Activated CD8-positive, alpha-beta T cell treated with anti-CD3 and anti-CD28 coated beads, Interleukin-2, amount 10 ng/mL, durations not matched to agents 7 days and 5 days (primary cell): ENCODE data around the gene CYB5D1. TPM values are rescaled to one million over a fixed set of nuclear protein-coding genes. Genes with fewer than 3 reads are reported as not detected.

Experiments used
- ATAC-seq: fragments of 150-1000 bp; cut with Tn5 transposase; one replicate; pipeline ENCODE4 v1.10.0; 2021; ENCODE audit warnings: moderate library complexity
- CTCF ChIA-PET: fragments of 350-600 bp; sonication (Branson Sonifier 250); formaldehyde crosslinking; loops from one replicate; lab custom pipeline; 2021; ENCODE audit warnings: antibody characterized with exemption; lab: Charles Lee
- POLR2A ChIA-PET: fragments of 350-600 bp; sonication (Branson Sonifier 250); formaldehyde crosslinking; loops from one replicate; lab custom pipeline; 2021; ENCODE audit warnings: antibody characterized with exemption; lab: Charles Lee
- DNase-seq: peaks from one replicate; pipeline ENCODE4 v3.0.0-alpha.2; 2020
- H3K27ac Mint-ChIP-seq: one replicate; pipeline ENCODE4 v1.8.0; 2021; ENCODE audit warnings: mild to moderate bottlenecking, mixed read lengths
- H3K27me3 Mint-ChIP-seq: one replicate; pipeline ENCODE4 v1.8.0; 2021; ENCODE audit warnings: low read depth, mixed read lengths
- H3K36me3 Mint-ChIP-seq: one replicate; pipeline ENCODE4 v1.8.0; 2021; ENCODE audit warnings: low read depth, mixed read lengths
- H3K4me1 Mint-ChIP-seq: one replicate; pipeline ENCODE4 v1.8.0; 2021; ENCODE audit warnings: low read depth, mixed read lengths
- H3K4me3 Mint-ChIP-seq: one replicate; pipeline ENCODE4 v1.8.0; 2021; ENCODE audit warnings: mild to moderate bottlenecking, mixed read lengths
- H3K9me3 Mint-ChIP-seq: one replicate; pipeline ENCODE4 v1.8.0; 2022; ENCODE audit warnings: mixed read lengths; ENCODE audit not compliant: insufficient read depth
- total RNA-seq, 2 experiments: library from RNA; stranded (reverse); gene quantifications; one replicate each; pipeline ENCODE4 v1.2.3, GENCODE V29; 2021

The CYB5D1 gene
- total RNA-seq, 2 experiments from 2014 or later: 9.8 to 11.2 TPM

- CTCF ChIA-PET: interaction anchor here (0.6 to 6.8 kb wide), 26 partner anchors 10 to 284 kb away, joined by 3 to 52 read pairs (median 6); partner anchors contain the start of genes CNTROB, CYB5D1, NAA38 and TP53
- DNase-seq: peak; percentile 51
- H3K27me3 Mint-ChIP-seq: peaks cover 10% of the 10 kb centered on the region
Observed at GRCh38 chr17:7834542-7834956, 23.3 kb upstream of the CYB5D1 start.

DNA sequence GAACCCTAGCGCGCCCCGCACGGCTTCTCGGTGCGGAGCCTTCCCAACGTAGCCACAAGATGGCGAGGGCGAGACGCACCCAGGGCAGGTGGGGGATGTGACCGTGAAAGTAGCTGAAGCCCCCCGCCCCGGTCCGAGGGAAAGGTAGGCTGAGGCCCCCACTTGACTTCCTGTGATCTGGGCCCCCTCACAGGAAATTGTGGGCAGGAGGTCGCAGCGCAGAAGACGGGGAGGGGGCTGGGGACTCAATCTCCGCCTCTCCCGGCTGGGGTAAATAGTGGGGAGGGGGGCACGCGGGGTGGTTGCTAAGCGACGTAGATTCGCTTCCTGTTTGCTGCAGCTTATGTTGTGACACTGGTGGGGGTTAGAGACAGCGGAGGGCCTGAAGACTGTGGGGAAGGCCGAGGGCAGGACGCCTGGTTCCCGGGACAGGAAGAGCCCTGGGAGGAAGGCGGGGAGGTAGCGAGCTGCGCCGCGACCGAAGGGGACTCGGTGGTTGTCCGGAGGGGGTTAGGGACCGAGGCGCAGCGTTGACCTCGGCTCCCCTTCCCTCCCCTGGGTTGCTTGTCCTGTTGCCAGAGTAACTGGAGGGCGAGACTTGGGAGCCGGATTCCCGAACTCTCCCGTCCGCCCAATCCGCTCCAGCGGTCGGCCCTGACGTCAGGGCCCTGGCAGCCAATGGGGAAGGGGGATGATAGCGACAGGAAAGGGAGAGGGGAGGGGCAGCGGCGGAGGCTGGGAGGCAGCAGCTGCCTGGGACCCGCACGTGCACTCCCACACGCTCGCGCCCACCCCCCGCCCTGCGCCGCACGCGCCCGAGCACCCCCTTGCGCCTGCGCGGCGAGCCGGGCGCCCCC is 22.6 kb upstream of the CYB5D1 start:
- ATAC-seq: peak; percentile 56
- Mint-ChIP-seq H3K9me3 (no peaks in the 10 kb centered on the region), H3K4me1 (peaks cover 55% of the 10 kb centered on the region), H3K36me3 (no peaks in the 10 kb centered on the region), H3K27me3 (peaks cover 8% of the 10 kb centered on the region), H3K4me3 (peak overlapping the region; percentile 90), H3K27ac (peak overlapping the region; percentile 94)
- DNase-seq: peak; percentile 91
- POLR2A ChIA-PET: interaction anchor here (0.7 to 3.2 kb wide), 9 partner anchors 8 to 338 kb away, joined by 3 to 20 read pairs (median 4); partner anchors contain the start of genes CYB5D1 and NAA38
- CTCF ChIA-PET: interaction anchor here (0.6 to 6.8 kb wide), 30 partner anchors 9 to 284 kb away, joined by 3 to 52 read pairs (median 5); partner anchors contain the start of genes CNTROB, CYB5D1, NAA38 and TP53

More at GRCh38 chr17:7834542-7834956, 23.3 kb upstream of the CYB5D1 start:
- POLR2A ChIA-PET: interaction anchor here (0.7 to 3.2 kb wide), 8 partner anchors 8 to 339 kb away, joined by 3 to 20 read pairs (median 4); partner anchors contain the start of genes CYB5D1 and NAA38
- Mint-ChIP-seq H3K9me3 (no peaks in the 10 kb centered on the region), H3K4me3 (peak overlapping the region; percentile 90), H3K36me3 (no peaks in the 10 kb centered on the region), H3K27ac (peak overlapping the region; percentile 94), H3K4me1 (peaks cover 49% of the 10 kb centered on the region)
- ATAC-seq: peak; percentile 7

DNA sequence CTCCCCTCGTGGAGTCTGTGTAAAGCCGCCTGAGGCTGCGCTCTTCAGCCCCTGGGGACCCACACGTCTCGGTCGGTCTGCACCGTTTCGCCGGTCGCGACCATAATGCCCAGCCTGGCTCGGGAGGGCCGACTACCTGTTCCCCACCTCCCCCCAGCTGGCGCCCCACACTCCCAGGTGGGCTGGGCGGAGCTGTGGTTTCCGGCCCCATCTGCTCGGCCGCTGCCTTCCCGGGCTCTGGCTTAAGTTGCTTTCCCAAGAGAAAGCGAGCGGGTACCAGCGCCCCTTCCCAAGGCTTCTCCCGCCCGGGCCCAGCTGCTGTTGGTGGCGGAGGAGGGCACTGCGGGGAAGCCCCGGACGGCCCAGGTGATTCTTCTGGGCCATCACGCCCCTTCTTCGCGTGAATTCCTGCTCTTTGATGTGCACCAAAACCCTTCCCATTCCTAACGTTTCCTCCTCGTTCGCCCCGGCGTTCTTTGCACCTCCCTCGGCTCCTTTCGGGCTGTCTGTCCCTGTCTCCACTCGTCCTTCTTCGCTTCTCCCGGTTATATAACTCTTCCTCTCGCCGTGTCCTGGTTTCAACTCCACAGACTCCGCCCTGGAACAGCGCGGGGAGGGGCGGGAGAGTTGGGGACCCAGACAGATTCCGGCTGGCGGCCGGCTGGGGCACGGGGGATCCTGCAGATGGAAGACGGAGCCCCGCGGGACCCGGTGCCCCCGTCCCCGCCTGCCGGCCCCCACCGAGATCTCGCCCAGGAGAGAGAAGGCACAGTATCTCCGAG is 21.8 kb upstream of the CYB5D1 start:
- Mint-ChIP-seq H3K4me1 (peaks cover 63% of the 10 kb centered on the region), H3K36me3 (no peaks in the 10 kb centered on the region), H3K27me3 (peaks cover 7% of the 10 kb centered on the region), H3K4me3 (peak overlapping the region; percentile 90), H3K27ac (peak overlapping the region; percentile 80), H3K9me3 (no peaks in the 10 kb centered on the region)
- ATAC-seq (no peak), DNase-seq (no peak)
- CTCF ChIA-PET: interaction anchor here (0.7 to 6.8 kb wide), 25 partner anchors 8 to 283 kb away, joined by 3 to 52 read pairs (median 7); partner anchors contain the start of genes CNTROB, CYB5D1, NAA38 and TP53
- POLR2A ChIA-PET: interaction anchor here (1.1 to 3.2 kb wide), 5 partner anchors 7 to 150 kb away, joined by 3 to 20 read pairs (median 4); partner anchors contain the start of genes CYB5D1 and NAA38

DNA sequence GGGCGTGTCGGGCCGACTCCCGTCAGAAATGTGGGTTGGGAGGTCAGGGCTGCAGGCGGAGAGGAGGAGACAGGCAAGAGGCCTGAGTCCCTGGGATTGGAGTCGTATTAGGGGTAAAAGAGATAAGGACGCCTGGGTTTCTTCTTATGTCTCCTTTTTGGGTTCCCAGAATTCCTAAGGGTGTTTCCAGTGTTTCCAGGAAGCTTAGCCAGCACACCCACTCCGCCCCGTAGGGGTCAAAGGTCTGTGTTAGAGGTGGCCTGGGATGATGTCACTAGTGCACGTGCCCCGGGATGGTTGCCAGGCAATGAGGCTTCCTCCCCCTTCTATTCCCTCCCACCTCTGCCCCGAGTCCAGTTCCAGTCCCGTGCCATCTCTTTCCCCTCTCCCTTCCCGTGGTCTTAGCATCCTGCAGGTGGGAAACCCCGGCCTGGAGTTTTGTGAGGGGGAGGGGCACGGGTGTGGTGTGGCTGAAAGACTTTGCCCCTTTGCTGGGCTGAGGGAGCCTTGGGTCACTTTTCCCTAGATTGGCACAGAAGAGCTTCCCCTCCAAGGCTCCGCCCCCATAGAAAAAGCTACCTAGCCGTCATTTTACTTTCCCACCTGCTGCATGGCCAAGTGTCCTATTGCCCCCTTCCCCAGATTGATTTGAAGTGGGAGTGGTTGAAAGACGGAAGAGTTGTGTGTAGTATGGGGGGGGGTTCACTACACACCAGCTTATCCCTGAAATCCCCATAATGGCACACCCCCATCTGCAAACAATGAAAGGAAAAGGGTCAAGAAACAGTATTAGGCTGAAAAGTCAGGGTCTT is 21.0 kb upstream of the CYB5D1 start:
- ATAC-seq: no peak
- Mint-ChIP-seq H3K9me3 (no peaks in the 10 kb centered on the region), H3K4me1 (peaks cover 68% of the 10 kb centered on the region), H3K4me3 (peak overlapping the region; percentile 90), H3K36me3 (no peaks in the 10 kb centered on the region), H3K27ac (peak overlapping the region; percentile 73), H3K27me3 (peaks cover 7% of the 10 kb centered on the region)
- ChIA-PET POLR2A (interaction anchor here (0.6 to 1.5 kb wide), 4 partner anchors 11 to 64 kb away, joined by 3 to 5 read pairs (median 4); partner anchors contain the start of gene NAA38), CTCF (interaction anchor here (0.8 to 6.8 kb wide), 8 partner anchors 12 to 205 kb away, joined by 3 to 52 read pairs (median 6); partner anchors contain the start of genes CHD3 and NAA38)
- DNase-seq: peak; percentile 61

GRCh38 chr17:7837408-7838088 is 20.3 kb upstream of the CYB5D1 start:
- no peaks in the 10 kb centered on the region for H3K36me3 Mint-ChIP-seq
- H3K4me1 Mint-ChIP-seq: peaks cover 72% of the 10 kb centered on the region
- H3K9me3 Mint-ChIP-seq: no peaks in the 10 kb centered on the region
- ChIA-PET POLR2A (interaction anchor here (0.6 to 1.8 kb wide), 6 partner anchors 10 to 95 kb away, joined by 3 to 5 read pairs (median 4); partner anchors contain the start of genes CNTROB, NAA38 and TRAPPC1), CTCF (interaction anchor here (0.8 to 6.8 kb wide), 10 partner anchors 12 to 204 kb away, joined by 3 to 52 read pairs (median 4); partner anchors contain the start of genes CHD3 and NAA38)
- peaks cover 6% of the 10 kb centered on the region for H3K27me3 Mint-ChIP-seq
- H3K27ac Mint-ChIP-seq: peak overlapping the region; percentile 73
- no peak for ATAC-seq
- DNase-seq: no peak
- peak overlapping the region; percentile 90 for H3K4me3 Mint-ChIP-seq

GRCh38 chr17:7838090-7839075 is 19.4 kb upstream of the CYB5D1 start:
- Mint-ChIP-seq H3K27me3 (peaks cover 2% of the 10 kb centered on the region), H3K9me3 (no peaks in the 10 kb centered on the region), H3K4me3 (peak overlapping the region; percentile 90), H3K36me3 (no peaks in the 10 kb centered on the region), H3K27ac (peak overlapping the region; percentile 83), H3K4me1 (peaks cover 74% of the 10 kb centered on the region)
- POLR2A ChIA-PET: interaction anchor here (1.2 to 1.8 kb wide), 3 partner anchors 19 to 94 kb away, joined by 3 to 5 read pairs (median 4); partner anchors contain the start of genes CNTROB, NAA38 and TRAPPC1
- CTCF ChIA-PET: interaction anchor here (1.0 to 6.8 kb wide), 10 partner anchors 11 to 203 kb away, joined by 3 to 52 read pairs (median 4); partner anchors contain the start of genes NAA38, TP53 and WRAP53
- DNase-seq: peak; percentile 59
- no peak for ATAC-seq

DNA sequence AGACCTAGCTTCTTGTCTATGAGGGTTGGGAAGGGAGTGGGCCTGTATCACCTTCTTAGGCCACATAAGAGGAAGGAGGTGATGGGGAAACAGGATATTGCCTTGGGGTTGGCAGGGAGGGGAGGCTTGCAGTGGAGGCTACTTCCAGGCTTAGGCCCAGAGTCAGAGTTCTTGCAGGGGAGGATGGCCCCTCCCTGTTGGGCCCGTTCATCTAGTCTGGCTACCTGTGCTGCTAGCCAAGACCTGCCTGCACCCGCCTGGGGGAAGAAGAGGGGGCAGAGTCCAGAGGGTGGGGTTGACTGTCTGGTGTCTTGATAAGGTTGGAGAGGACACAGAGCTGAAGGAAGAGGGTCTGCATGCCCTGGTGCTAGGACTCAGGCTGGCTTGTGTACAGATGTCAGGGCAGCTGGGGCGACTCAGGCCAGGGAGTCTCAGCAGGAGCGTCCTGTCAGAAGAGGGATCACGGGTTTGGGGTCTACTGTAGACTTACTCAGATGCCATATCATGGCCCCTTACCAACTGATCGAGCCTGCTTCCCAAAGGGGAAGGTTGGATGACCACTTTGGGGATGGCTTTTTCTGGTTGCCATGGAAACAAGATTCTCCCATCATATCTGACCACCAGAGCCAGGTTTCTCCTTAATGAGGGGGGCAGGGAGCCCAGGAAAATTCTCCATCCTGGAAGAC is 18.5 kb upstream of the CYB5D1 start:
- H3K4me1 Mint-ChIP-seq: peaks cover 68% of the 10 kb centered on the region
- peak overlapping the region; percentile 83 for H3K27ac Mint-ChIP-seq
- H3K36me3 Mint-ChIP-seq: no peaks in the 10 kb centered on the region
- CTCF ChIA-PET: interaction anchor here (1.1 to 3.1 kb wide), 4 partner anchors 12 to 151 kb away, joined by 3 to 17 read pairs (median 4); partner anchors contain the start of genes TP53 and WRAP53
- ATAC-seq (no peak), DNase-seq (no peak)
- H3K4me3 Mint-ChIP-seq: peak overlapping the region; percentile 58
- POLR2A ChIA-PET: interaction anchor here (1.8 kb wide), 1 partner anchor 93 kb away, joined by 4 read pairs; the partner anchor contains the start of genes CNTROB and TRAPPC1
- H3K27me3 Mint-ChIP-seq: no peaks in the 10 kb centered on the region
- no peaks in the 10 kb centered on the region for H3K9me3 Mint-ChIP-seq

DNA sequence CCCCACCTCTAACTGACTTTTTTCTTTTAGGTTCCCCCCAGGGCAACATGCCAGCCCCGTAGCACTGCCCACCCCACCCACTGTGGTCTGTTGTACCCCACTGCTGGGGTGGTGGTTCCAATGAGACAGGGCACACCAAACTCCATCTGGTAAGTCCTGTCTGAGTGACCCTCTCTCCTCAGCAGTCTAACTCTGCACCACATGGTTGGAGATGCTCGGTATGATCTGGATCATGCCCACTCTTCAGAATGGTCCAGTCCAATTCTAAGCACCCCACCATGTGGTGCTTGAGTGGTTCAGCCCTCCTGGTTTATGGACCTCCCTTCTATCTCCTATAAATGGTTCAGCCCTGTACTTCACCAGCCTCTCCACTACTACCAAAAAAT is 17.9 kb upstream of the CYB5D1 start:
- Mint-ChIP-seq H3K27me3 (no peaks in the 10 kb centered on the region), H3K4me3 (no peak overlapping the region), H3K27ac (no peak overlapping the region), H3K9me3 (no peaks in the 10 kb centered on the region), H3K36me3 (no peaks in the 10 kb centered on the region), H3K4me1 (peaks cover 64% of the 10 kb centered on the region)
- ChIA-PET POLR2A (no interaction called here), CTCF (interaction anchor here (1.2 to 1.9 kb wide), 2 partner anchors 12 to 150 kb away, joined by 3 to 4 read pairs; no protein-coding TSS in a partner anchor)
- DNase-seq (no peak), ATAC-seq (no peak)
